ENCODE measurements around the gene JAG1. TPM values are rescaled to one million over a fixed set of nuclear protein-coding genes. Genes with fewer than 3 reads are reported as not detected.
A peak's percentile ranks its signal among the peaks of the same experiment; 100 is the strongest.

Gene JAG1
- total and polyA plus RNA-seq, 8 donors: 31.2 to 70.8 (median 57.8) TPM

- Histone ChIP-seq H3K27me3 (no peaks in the 10 kb centered on the region), H3K36me3 (no peaks in the 10 kb centered on the region), H3K9me3 (no peaks in the 10 kb centered on the region), H3K4me1 (peaks cover 0 to 4% of the 10 kb centered on the region in 2 donors), H3K27ac (no peak overlapping the region), H3K4me3 (no peak overlapping the region)
- no peak for ATAC-seq
- TF ChIP-seq CTCF (IDR thresholded peaks at IDR 0.05): no peak
- intact Hi-C loops (cut with DNase I): no loop called here
- DNase-seq: no peak
These were observed 77.8 kb downstream of the JAG1 start for GRCh38 chr20:10595985-10596384.

- intact Hi-C loops (cut with DNase I): no loop called here
- no peak overlapping the region for H3K27ac ChIP-seq
- no peaks in the 10 kb centered on the region for H3K9me3 ChIP-seq
- TF ChIP-seq CTCF (IDR thresholded peaks at IDR 0.05): no peak
- no peak for DNase-seq
- no peaks in the 10 kb centered on the region for H3K27me3 ChIP-seq
- ATAC-seq: no peak
- H3K36me3 ChIP-seq: no peaks in the 10 kb centered on the region
- H3K4me1 ChIP-seq: peaks cover 0 to 4% of the 10 kb centered on the region in 2 donors
- no peak overlapping the region for H3K4me3 ChIP-seq
These were observed 78.5 kb downstream of the JAG1 start for GRCh38 chr20:10595266-10595665.

GRCh38 chr20:10594296-10594868 lies 79.4 kb downstream of the JAG1 start:
- H3K27ac ChIP-seq: no peak overlapping the region
- peaks cover 0 to 4% of the 10 kb centered on the region in 2 donors for H3K4me1 ChIP-seq
- no peaks in the 10 kb centered on the region for H3K36me3 ChIP-seq
- no peak for ATAC-seq
- H3K4me3 ChIP-seq: no peak overlapping the region
- TF ChIP-seq CTCF (IDR thresholded peaks at IDR 0.05): no peak
- no peaks in the 10 kb centered on the region for H3K9me3 ChIP-seq
- no peaks in the 10 kb centered on the region for H3K27me3 ChIP-seq
- DNase-seq: no peak
- intact Hi-C loops (cut with DNase I): no loop called here

GRCh38 chr20:10591946-10592521 lies 81.8 kb downstream of the JAG1 start:
- intact Hi-C loops (cut with DNase I): no loop called here
- no peak overlapping the region for H3K27ac ChIP-seq

More at GRCh38 chr20:10591946-10592521, 81.8 kb downstream of the JAG1 start:
- DNase-seq: no peak
- Histone ChIP-seq H3K4me3 (no peak overlapping the region), H3K36me3 (no peaks in the 10 kb centered on the region), H3K9me3 (no peaks in the 10 kb centered on the region), H3K27me3 (no peaks in the 10 kb centered on the region), H3K4me1 (peaks cover 0 to 1% of the 10 kb centered on the region in 2 donors)
- ATAC-seq: peak; percentile 10
- no peak for TF ChIP-seq CTCF (IDR thresholded peaks at IDR 0.05)
